DOHH2 (cell line): ENCODE measurements around the gene TNNT1.

Source experiments
- EZH2phosphoT487 ChIP-seq: fragments of 200-600 bp; sonication (generic); IDR thresholded peaks from 2 replicates; pipeline ENCODE4 v1.6.1; 2017; ENCODE audit warnings: borderline replicate concordance, mild to moderate bottlenecking, antibody characterized with exemption, low read length, moderate library complexity, mixed read lengths
- TF ChIP-seq, protein P1 (sequence below): fragments of 200-600 bp; sonication (generic); IDR thresholded peaks from one replicate; pipeline ENCODE4 v1.5.1; 2014; ENCODE audit warnings: antibody characterized with exemption, mild to moderate bottlenecking, low read depth, low read length; ENCODE audit not compliant: poor library complexity, severe bottlenecking

- TF ChIP-seq, protein P1, sequence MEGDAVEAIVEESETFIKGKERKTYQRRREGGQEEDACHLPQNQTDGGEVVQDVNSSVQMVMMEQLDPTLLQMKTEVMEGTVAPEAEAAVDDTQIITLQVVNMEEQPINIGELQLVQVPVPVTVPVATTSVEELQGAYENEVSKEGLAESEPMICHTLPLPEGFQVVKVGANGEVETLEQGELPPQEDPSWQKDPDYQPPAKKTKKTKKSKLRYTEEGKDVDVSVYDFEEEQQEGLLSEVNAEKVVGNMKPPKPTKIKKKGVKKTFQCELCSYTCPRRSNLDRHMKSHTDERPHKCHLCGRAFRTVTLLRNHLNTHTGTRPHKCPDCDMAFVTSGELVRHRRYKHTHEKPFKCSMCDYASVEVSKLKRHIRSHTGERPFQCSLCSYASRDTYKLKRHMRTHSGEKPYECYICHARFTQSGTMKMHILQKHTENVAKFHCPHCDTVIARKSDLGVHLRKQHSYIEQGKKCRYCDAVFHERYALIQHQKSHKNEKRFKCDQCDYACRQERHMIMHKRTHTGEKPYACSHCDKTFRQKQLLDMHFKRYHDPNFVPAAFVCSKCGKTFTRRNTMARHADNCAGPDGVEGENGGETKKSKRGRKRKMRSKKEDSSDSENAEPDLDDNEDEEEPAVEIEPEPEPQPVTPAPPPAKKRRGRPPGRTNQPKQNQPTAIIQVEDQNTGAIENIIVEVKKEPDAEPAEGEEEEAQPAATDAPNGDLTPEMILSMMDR, result no peak
- TF ChIP-seq EZH2phosphoT487, result no peak
Measured at GRCh38 chr19:55089342-55089944, 59.6 kb downstream of the TNNT1 start.
